Lower lobe of right lung (tissue), 2 donors: ENCODE measurements around the gene GALNT2. TPM values are rescaled to one million over a fixed set of nuclear protein-coding genes. Genes with fewer than 3 reads are reported as not detected.

Experiments used
- ATAC-seq, 2 donors: fragments of 200-7000 bp; cut with Tn5 transposase; one replicate each; pipeline ENCODE4 v1.9.1; 2020 to 2022; ENCODE audit warnings: mild to moderate bottlenecking in 2 of 2, moderate library complexity in 2 of 2
- DNase-seq: peaks from one replicate; pipeline ENCODE4 v3.0.0-alpha.2; 2020
- H3K27ac ChIP-seq: fragments of 200-600 bp; one replicate; pipeline ENCODE4 v1.8.0; 2022
- H3K27me3 ChIP-seq: fragments of 200-600 bp; one replicate; pipeline ENCODE4 v1.8.0; 2022; ENCODE audit warnings: low read depth
- H3K36me3 ChIP-seq: fragments of 200-600 bp; one replicate; pipeline ENCODE4 v1.8.0; 2022; ENCODE audit warnings: mild to moderate bottlenecking
- H3K4me1 ChIP-seq: fragments of 200-600 bp; one replicate; pipeline ENCODE4 v1.8.0; 2022
- H3K4me3 ChIP-seq: fragments of 200-600 bp; one replicate; pipeline ENCODE4 v1.8.0; 2022; ENCODE audit warnings: mild to moderate bottlenecking
- H3K9me3 ChIP-seq: fragments of 200-600 bp; one replicate; pipeline ENCODE4 v1.8.0; 2022
- CTCF ChIP-seq: fragments of 200-600 bp; IDR thresholded peaks from one replicate; pipeline ENCODE4 v1.8.0; 2022; ENCODE audit warnings: antibody characterized with exemption, mild to moderate bottlenecking
- intact Hi-C: fragments of 100-400 bp; cut with DNase I; formaldehyde crosslinking; loops from one replicate; pipeline ENCODE4 v1.11.0; 2022
- total RNA-seq: library from RNA; stranded (reverse); fragmentation: NEBNext Ultra II Directional; extraction: Animal tissue kit (Norgen Biotek cat#: 25700); gene quantifications from one replicate; pipeline ENCODE4 v1.2.1, GENCODE V29; 2021
- donor health status: DM: no; HTN: yes; CAD: no; lungs with severe emphysema.

GALNT2 gene
- total RNA-seq, 1 donor from 2014 or later: 48.0 TPM

DNA sequence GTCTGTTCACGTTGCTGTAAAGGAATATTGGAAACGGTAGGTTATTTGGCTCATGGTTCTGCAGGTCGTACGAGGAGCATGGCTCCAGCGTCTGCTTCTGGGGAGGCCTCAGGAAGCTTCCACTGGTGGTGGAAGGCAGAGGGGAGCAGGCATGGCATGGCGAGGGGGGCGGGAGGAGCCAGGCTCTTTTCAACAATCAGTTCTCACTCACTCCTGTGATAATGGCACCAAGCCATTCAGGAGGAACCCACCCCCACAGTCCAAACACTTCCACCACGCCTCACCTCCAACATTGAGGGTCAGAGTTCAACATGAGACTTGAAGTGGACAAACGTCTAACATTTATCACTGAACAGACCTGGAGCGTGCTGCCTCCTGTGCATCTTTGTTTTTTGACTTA, 217.9 kb downstream of the GALNT2 start:
- intact Hi-C loops: no loop called here
- Histone ChIP-seq H3K27me3 (peaks cover 5% of the 10 kb centered on the region), H3K9me3 (no peaks in the 10 kb centered on the region), H3K4me3 (no peak overlapping the region), H3K4me1 (no peaks in the 10 kb centered on the region), H3K36me3 (peaks cover 16% of the 10 kb centered on the region), H3K27ac (no peak overlapping the region)
- DNase-seq (peak; percentile 13), ATAC-seq (no peak)
- TF ChIP-seq CTCF: no peak

DNA sequence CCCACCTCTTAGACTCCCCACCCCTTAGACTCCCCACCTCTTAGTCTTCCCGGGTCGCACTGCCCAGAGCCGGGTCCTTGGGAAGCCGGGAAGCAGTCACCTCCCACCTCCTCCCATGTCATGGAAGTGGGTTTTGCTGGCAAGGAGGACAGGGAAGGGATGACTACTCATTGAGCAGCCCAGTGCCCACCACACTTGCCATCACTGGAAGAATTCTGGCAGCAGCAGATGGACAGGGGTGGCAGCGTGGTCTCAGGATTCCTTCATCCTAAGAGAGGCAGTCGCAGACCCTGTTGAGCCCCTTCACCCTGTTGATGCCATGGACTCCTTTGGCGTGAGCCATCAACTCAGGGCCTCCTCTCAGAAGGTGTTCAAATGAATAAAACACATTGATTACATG, 218.3 kb downstream of the GALNT2 start:
- DNase-seq (peak; percentile 21), ATAC-seq (no peak)
- H3K9me3 ChIP-seq: no peaks in the 10 kb centered on the region
- H3K36me3 ChIP-seq: peaks cover 11% of the 10 kb centered on the region
- intact Hi-C loops: no loop called here
- no peak overlapping the region for H3K4me3 ChIP-seq
- no peak overlapping the region for H3K27ac ChIP-seq
- no peak for TF ChIP-seq CTCF
- H3K4me1 ChIP-seq: no peaks in the 10 kb centered on the region
- peaks cover 5% of the 10 kb centered on the region for H3K27me3 ChIP-seq

DNA sequence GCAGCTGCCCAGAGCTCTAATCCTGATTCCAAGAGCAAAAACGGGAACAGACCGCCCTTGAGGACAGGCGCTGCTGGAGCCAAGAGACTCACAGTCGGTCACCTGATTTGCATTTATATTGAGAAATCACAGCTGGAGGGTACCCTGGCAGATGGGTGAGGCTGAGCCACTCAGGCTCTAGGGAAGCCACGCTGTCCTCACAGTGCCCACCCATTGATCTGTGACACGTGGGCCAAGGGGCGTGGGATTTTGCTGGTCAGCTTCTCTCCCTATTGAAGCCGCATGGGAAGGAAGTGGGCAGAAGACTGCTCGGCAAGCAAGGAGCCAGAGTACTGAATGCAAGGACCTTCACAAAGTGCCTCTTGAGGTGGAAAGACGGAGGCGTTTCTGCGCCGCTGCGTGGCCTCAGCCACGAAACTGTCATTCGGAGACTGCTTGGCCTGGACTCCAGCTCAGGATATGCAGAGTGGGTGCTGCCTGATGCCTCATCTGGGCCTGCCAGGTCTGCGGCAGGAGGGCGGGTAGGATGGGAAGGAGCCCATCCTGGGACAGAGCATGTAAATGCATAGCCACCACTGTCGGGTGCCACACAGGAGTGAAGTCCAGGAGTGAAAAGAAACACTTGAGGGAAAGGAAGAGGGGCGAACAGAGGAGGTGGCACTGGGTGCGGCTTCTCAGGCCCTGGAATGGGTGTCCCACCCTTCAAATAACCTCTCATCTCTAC, 219.3 kb downstream of the GALNT2 start:
- H3K4me3 ChIP-seq: no peak overlapping the region
- DNase-seq (peak; percentile 34), ATAC-seq (no peak)
- H3K27ac ChIP-seq: no peak overlapping the region
- H3K9me3 ChIP-seq: no peaks in the 10 kb centered on the region
- TF ChIP-seq CTCF: no peak
- H3K36me3 ChIP-seq: peaks cover 1% of the 10 kb centered on the region
- peaks cover 5% of the 10 kb centered on the region for H3K27me3 ChIP-seq
- H3K4me1 ChIP-seq: no peaks in the 10 kb centered on the region
- intact Hi-C loops: no loop called here

DNA sequence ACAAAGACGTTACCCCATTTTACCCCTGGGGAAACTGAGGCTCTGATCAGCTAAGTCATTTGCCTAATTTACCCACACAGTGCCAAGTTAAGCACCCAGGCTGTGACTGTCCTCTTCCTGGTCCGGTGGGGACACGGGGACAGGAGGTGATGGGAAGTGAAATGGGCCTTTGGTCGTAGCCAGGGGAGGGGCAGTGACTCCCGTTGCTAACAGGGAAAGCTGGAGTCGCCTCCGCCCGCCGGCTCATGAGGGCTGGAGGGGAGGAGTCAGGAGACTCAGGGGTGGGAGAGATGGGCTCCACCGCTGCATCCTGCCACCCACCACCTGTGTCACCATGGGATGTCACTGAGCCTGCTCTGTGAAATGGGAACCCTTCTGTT, 219.8 kb downstream of the GALNT2 start:
- intact Hi-C loops: no loop called here
- peaks cover 6% of the 10 kb centered on the region for H3K27me3 ChIP-seq
- ATAC-seq (no peak), DNase-seq (peak; percentile 28)
- H3K36me3 ChIP-seq: no peaks in the 10 kb centered on the region
- no peak overlapping the region for H3K27ac ChIP-seq
- H3K4me1 ChIP-seq: no peaks in the 10 kb centered on the region
- H3K9me3 ChIP-seq: no peaks in the 10 kb centered on the region
- H3K4me3 ChIP-seq: no peak overlapping the region
- no peak for TF ChIP-seq CTCF

GRCh38 chr1:230287674-230288315, 220.8 kb downstream of the GALNT2 start:
- ATAC-seq: no peak
- H3K4me3 ChIP-seq: no peak overlapping the region
- no peaks in the 10 kb centered on the region for H3K36me3 ChIP-seq
- H3K4me1 ChIP-seq: no peaks in the 10 kb centered on the region
- DNase-seq: peak; percentile 34
- peaks cover 10% of the 10 kb centered on the region for H3K27me3 ChIP-seq
- intact Hi-C loops: no loop called here
- no peaks in the 10 kb centered on the region for H3K9me3 ChIP-seq
- TF ChIP-seq CTCF: no peak
- H3K27ac ChIP-seq: no peak overlapping the region
